ENCODE measurements around the gene LRP1. TPM values are rescaled to one million over a fixed set of nuclear protein-coding genes. Genes with fewer than 3 reads are reported as not detected.

LRP1 gene
- total RNA-seq, 1 donor from 2014 or later, result 24.5 TPM

- Histone ChIP-seq H3K4me3 (ENCODE audit: low read depth, low read length) (no peak overlapping the region), H3K36me3 (ENCODE audit: control insufficient read depth, insufficient read depth, low read length) (peaks cover 27% of the 10 kb centered on the region), H3K27me3 (ENCODE audit: control insufficient read depth, insufficient read depth, low read length) (no peaks in the 10 kb centered on the region)
- FAIRE-seq, result no peak
- no peak for TF ChIP-seq CTCF (IDR thresholded peaks at IDR 0.05; ENCODE audit: insufficient read depth, low read length, severe bottlenecking)
- DNase-seq (ENCODE audit: low read depth), result no peak
These were observed 36.8 kb downstream of the LRP1 start for GRCh38 chr12:57164966-57165625.

- H3K36me3 ChIP-seq (ENCODE audit: control insufficient read depth, insufficient read depth, low read length), result peaks cover 25% of the 10 kb centered on the region
- DNase-seq (ENCODE audit: low read depth), result peak; percentile 80
- TF ChIP-seq CTCF (IDR thresholded peaks at IDR 0.05; ENCODE audit: insufficient read depth, low read length, severe bottlenecking), result no peak
- no peaks in the 10 kb centered on the region for H3K27me3 ChIP-seq (ENCODE audit: control insufficient read depth, insufficient read depth, low read length)
- no peak overlapping the region for H3K4me3 ChIP-seq (ENCODE audit: low read depth, low read length)
- FAIRE-seq, result no peak
These were observed 37.5 kb downstream of the LRP1 start for GRCh38 chr12:57165741-57166140.

GRCh38 chr12:57166971-57167371 lies 38.7 kb downstream of the LRP1 start:
- FAIRE-seq, result peak; percentile 99
- TF ChIP-seq CTCF (IDR thresholded peaks at IDR 0.05; ENCODE audit: insufficient read depth, low read length, severe bottlenecking), result no peak
- DNase-seq (ENCODE audit: low read depth), result peak; percentile 96
- no peak overlapping the region for H3K4me3 ChIP-seq (ENCODE audit: low read depth, low read length)
- H3K27me3 ChIP-seq (ENCODE audit: control insufficient read depth, insufficient read depth, low read length), result no peaks in the 10 kb centered on the region
- H3K36me3 ChIP-seq (ENCODE audit: control insufficient read depth, insufficient read depth, low read length), result peaks cover 20% of the 10 kb centered on the region

GRCh38 chr12:57168058-57168457 lies 39.8 kb downstream of the LRP1 start:
- FAIRE-seq, result peak; percentile 73
- Histone ChIP-seq H3K4me3 (ENCODE audit: low read depth, low read length) (no peak overlapping the region), H3K36me3 (ENCODE audit: control insufficient read depth, insufficient read depth, low read length) (peaks cover 19% of the 10 kb centered on the region), H3K27me3 (ENCODE audit: control insufficient read depth, insufficient read depth, low read length) (no peaks in the 10 kb centered on the region)
- TF ChIP-seq CTCF (IDR thresholded peaks at IDR 0.05; ENCODE audit: insufficient read depth, low read length, severe bottlenecking), result no peak
- no peak for DNase-seq (ENCODE audit: low read depth)

GRCh38 chr12:57169046-57169795 lies 40.9 kb downstream of the LRP1 start:
- H3K36me3 ChIP-seq (ENCODE audit: control insufficient read depth, insufficient read depth, low read length), result peaks cover 21% of the 10 kb centered on the region
- no peak overlapping the region for H3K4me3 ChIP-seq (ENCODE audit: low read depth, low read length)
- FAIRE-seq, result no peak

More at GRCh38 chr12:57169046-57169795, 40.9 kb downstream of the LRP1 start:
- H3K27me3 ChIP-seq (ENCODE audit: control insufficient read depth, insufficient read depth, low read length), result no peaks in the 10 kb centered on the region
- DNase-seq (ENCODE audit: low read depth), result no peak
- no peak for TF ChIP-seq CTCF (IDR thresholded peaks at IDR 0.05; ENCODE audit: insufficient read depth, low read length, severe bottlenecking)

All from bronchial epithelial cell (primary cell).